Thoracic aorta (tissue), 2 donors: ENCODE measurements around the gene LIFR. TPM values are rescaled to one million over a fixed set of nuclear protein-coding genes. Genes with fewer than 3 reads are reported as not detected.
A peak's percentile ranks its signal among the peaks of the same experiment; 100 is the strongest.

ENCODE experiments used
- ATAC-seq: fragments of 150-250 bp; one replicate; pipeline ENCODE4 v1.8.0; 2017; ENCODE audit warnings: low read depth; ENCODE audit not compliant: insufficient number of reproducible peaks, low FRiP score
- DNase-seq: peaks from one replicate; pipeline ENCODE4 v3.0.0-alpha.2; 2020; ENCODE audit warnings: low spot score
- H3K27ac ChIP-seq, 2 donors: fragments of 200-600 bp; sonication (generic); 1 replicate in 1 of 2; 2 replicates in 1 of 2; pipeline ENCODE4 v1.5.1; 2016; ENCODE audit warnings: mild to moderate bottlenecking in 2 of 2, moderate library complexity in 2 of 2
- H3K27me3 ChIP-seq: fragments of 200-600 bp; sonication (generic); replicated peaks from 2 replicates; pipeline ENCODE4 v1.6.0; 2016; ENCODE audit warnings: mild to moderate bottlenecking; ENCODE audit not compliant: insufficient read depth
- H3K36me3 ChIP-seq: fragments of 200-600 bp; sonication (generic); one replicate; pipeline ENCODE4 v1.5.1; 2016
- H3K4me1 ChIP-seq, 2 donors: fragments of 200-600 bp; sonication (generic); 1 replicate in 1 of 2; 2 replicates in 1 of 2; pipeline versions ENCODE4 v1.5.1 to v1.6.0; 2016; ENCODE audit warnings: low read depth in 2 of 2, mild to moderate bottlenecking in 1 of 2; ENCODE audit not compliant: control insufficient read depth in 1 of 2
- H3K4me3 ChIP-seq: fragments of 200-600 bp; sonication (generic); 2 replicates; pipeline ENCODE4 v1.5.1; 2016; ENCODE audit warnings: mild to moderate bottlenecking
- H3K9me3 ChIP-seq: fragments of 200-600 bp; sonication (generic); 2 replicates; pipeline ENCODE4 v1.5.1; 2016
- CTCF ChIP-seq: fragments of 200-600 bp; sonication (generic); IDR thresholded peaks from one replicate; pipeline ENCODE4 v1.5.1; 2019; ENCODE audit warnings: antibody characterized with exemption
- total RNA-seq, 2 donors: library from RNA; depleted of rRNA; stranded (reverse); fragments of >200 nt; gene quantifications; one replicate each; pipeline versions ENCODE4 v1.1.0 to v1.2.3, GENCODE V29; 2016

Gene LIFR
- total RNA-seq, 2 donors from 2014 or later, result 61.1 to 110 TPM

DNA sequence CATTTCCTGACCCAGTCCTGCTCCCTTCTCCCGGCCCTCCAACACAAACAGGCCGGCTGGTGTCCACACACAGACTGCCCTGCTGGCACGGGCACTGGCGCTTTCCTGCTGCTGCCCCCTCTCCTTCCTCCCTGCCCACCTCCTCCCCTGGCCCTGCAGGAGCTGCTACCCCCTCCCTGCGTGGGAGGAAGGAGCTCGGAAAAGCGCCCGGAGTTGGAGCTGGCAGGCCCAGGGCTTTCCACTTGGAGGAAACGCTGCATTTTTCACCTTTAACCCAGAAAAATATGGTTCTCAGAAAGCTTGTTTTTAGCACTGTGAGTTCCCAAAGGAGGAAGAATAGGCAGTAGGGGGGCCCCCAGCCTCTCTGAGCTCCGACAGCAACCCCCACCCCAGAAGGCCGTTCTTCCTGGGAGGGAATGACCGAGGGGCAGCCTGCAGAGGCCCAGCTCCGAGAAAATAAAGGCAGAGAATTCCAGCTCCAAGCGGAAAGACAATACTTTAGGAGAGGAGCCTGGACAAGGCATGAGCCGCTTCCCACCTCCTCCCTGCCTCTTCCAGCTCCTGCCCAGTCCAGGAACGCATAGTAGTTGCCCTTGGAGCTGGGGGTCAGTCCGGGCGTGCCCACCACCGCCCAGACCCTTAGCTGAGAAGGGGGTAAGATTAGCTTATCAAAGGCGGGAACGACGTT, 88.9 kb downstream of the LIFR start:
- DNase-seq, result peak; percentile 64
- H3K9me3 ChIP-seq, result no peaks in the 10 kb centered on the region
- TF ChIP-seq CTCF, result no peak
- H3K4me3 ChIP-seq, result peak overlapping the region; percentile 52
- no peaks in the 10 kb centered on the region for H3K36me3 ChIP-seq
- H3K4me1 ChIP-seq, result peaks cover 59 to 80% of the 10 kb centered on the region in 2 donors
- ATAC-seq, result peak; percentile 31
- peak overlapping the region; percentile 93 to 94 for H3K27ac ChIP-seq
- no peaks in the 10 kb centered on the region for H3K27me3 ChIP-seq

DNA sequence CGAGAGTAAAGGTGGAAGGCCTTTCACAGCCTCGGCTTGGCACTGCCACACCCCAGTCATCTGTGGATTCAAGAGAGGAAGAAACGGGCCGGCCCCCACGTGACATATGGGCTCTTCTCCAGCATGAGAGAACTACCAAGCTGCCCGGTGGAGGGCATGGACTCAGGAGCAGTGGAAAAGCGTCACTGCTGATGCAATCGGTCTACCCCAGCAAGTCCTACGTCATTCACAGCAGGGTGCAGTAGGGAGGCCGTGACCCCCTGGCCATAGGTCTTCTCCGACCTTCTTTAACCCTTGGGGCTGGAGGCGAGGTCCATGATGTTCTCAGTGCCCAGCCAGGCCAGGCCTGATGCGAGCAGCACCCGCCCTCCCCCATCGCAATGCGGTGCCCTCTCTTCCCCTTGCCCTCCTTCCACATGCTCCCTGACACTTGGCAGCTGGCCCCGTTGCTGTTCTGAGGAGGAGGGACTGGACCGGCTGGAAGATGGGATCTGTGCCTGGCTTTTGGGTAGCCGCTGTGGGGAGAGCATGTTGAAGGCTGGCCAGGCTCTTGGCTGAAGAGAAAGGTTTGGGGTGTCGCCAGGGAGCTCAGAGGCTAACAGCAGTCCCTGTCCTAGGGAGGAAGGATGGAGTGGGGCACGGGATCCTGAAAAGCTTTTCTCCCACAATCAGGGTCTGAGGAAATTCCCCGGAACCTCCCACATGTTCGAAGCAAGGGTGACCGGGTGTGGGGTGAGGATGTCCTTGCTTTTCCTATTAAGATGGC, 89.8 kb downstream of the LIFR start:
- DNase-seq, result no peak
- ATAC-seq, result peak; percentile 52
- Histone ChIP-seq H3K4me3 (peak overlapping the region; percentile 52), H3K4me1 (peaks cover 59 to 83% of the 10 kb centered on the region in 2 donors), H3K27ac (peak overlapping the region; percentile 93 to 94), H3K27me3 (no peaks in the 10 kb centered on the region), H3K9me3 (no peaks in the 10 kb centered on the region), H3K36me3 (no peaks in the 10 kb centered on the region)
- TF ChIP-seq CTCF, result no peak

DNA sequence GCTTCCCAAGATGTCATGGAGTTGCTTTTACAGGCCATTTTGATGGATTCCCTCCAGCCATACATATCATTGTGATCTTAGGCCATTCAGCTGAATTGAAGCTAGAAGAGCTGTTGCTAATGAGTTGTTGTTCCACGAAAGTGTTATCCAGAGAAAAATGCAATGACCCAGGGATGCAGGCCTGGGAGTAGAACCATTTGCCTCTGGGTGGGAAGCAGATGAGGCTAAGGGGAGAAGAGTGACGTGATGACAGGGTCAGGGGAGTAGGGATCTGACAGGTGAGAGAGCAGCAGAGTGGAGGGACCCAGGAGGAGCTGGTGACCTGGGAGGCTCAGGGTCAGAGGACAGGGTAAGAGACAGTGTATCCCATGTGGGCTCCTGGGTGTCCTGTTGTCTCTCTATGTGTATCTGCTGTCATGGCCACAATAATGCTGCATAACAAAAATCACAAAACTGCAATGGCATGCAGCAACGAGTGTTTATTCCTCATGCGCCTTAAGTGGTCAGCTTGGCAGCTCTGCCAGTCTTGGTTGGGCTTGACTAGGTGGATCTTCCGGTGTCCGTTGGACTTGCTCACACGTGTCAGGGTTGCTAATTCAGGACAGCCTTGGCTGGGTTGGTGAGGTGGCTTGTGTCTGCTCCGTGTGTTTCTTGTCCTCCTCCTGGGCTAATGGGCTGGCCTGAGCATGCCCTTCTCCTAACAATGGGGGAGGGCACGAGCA, 90.6 kb downstream of the LIFR start:
- peaks cover 59 to 83% of the 10 kb centered on the region in 2 donors for H3K4me1 ChIP-seq

GRCh38 chr5:38465061-38465460, 91.4 kb downstream of the LIFR start:
- TF ChIP-seq CTCF, result no peak
- DNase-seq (no peak), ATAC-seq (no peak)
- Histone ChIP-seq H3K27ac (peak overlapping the region; percentile 93 to 94), H3K36me3 (no peaks in the 10 kb centered on the region), H3K4me1 (peaks cover 59 to 77% of the 10 kb centered on the region in 2 donors), H3K9me3 (no peaks in the 10 kb centered on the region), H3K27me3 (no peaks in the 10 kb centered on the region), H3K4me3 (no peak overlapping the region)

More for the DNA sequence above, 90.6 kb downstream of the LIFR start:
- peak overlapping the region; percentile 93 to 94 for H3K27ac ChIP-seq
- H3K9me3 ChIP-seq, result no peaks in the 10 kb centered on the region
- ATAC-seq (peak; percentile 1), DNase-seq (no peak)
- no peaks in the 10 kb centered on the region for H3K27me3 ChIP-seq
- H3K36me3 ChIP-seq, result no peaks in the 10 kb centered on the region
- TF ChIP-seq CTCF, result no peak
- no peak overlapping the region for H3K4me3 ChIP-seq
